GM23338 (cell line): ENCODE measurements around the gene BTBD16. TPM values are rescaled to one million over a fixed set of nuclear protein-coding genes. Genes with fewer than 3 reads are reported as not detected.

Source experiments
- JUNB ChIP-seq: IDR thresholded peaks from one replicate; pipeline ENCODE4 v1.6.1; 2016; ENCODE audit warnings: antibody characterized with exemption; ENCODE audit not compliant: unreplicated experiment
- NANOG ChIP-seq: IDR thresholded peaks from 2 replicates; pipeline ENCODE4 v1.6.1; 2016; ENCODE audit warnings: antibody characterized with exemption, borderline replicate concordance
- POLR2AphosphoS5 ChIP-seq: IDR thresholded peaks from 2 replicates; pipeline ENCODE4 v1.6.1; 2016; ENCODE audit warnings: antibody characterized with exemption, low read depth
- STAT1 ChIP-seq: IDR thresholded peaks from one replicate; pipeline ENCODE4 v1.6.1; 2016; ENCODE audit warnings: antibody characterized with exemption; ENCODE audit not compliant: unreplicated experiment
- ZNF114 ChIP-seq: fragments of 250-450 bp; sonication (Bioruptor Pico); IDR thresholded peaks from 2 replicates; pipeline ENCODE4 v1.5.0; 2020; ENCODE audit warnings: mild to moderate bottlenecking, moderate library complexity
- ZNF331 ChIP-seq: fragments of 250-450 bp; sonication (Bioruptor Pico); IDR thresholded peaks from 2 replicates; pipeline ENCODE4 v1.5.0; 2020; ENCODE audit warnings: low read depth, mild to moderate bottlenecking, moderate library complexity
- polyA plus RNA-seq: library from polyadenylated mRNA; unstranded; fragments of >200 nt; fragmentation: Nextera tagmentation; extraction: Ambion mirVana; gene quantifications from 2 replicates; pipeline ENCODE4 v1.2.1, GENCODE V29; 2016
- total RNA-seq: library from RNA; depleted of rRNA; stranded (reverse); fragments of >200 nt; shearing (Covaris generic); gene quantifications from 2 replicates; pipeline ENCODE4 v1.2.3, GENCODE V29; 2014
- TF ChIP-seq, protein P1 (sequence below): fragments of 250-450 bp; sonication (Bioruptor Pico); IDR thresholded peaks from 2 replicates; pipeline ENCODE4 v1.5.0; 2020; ENCODE audit warnings: mild to moderate bottlenecking, moderate library complexity
- TF ChIP-seq, protein P2 (sequence below): IDR thresholded peaks from one replicate; pipeline ENCODE4 v1.6.1; 2018; ENCODE audit warnings: antibody characterized with exemption; ENCODE audit not compliant: unreplicated experiment

Gene BTBD16
- total and polyA plus RNA-seq, 2 experiments from 2014 or later = not detected

DNA sequence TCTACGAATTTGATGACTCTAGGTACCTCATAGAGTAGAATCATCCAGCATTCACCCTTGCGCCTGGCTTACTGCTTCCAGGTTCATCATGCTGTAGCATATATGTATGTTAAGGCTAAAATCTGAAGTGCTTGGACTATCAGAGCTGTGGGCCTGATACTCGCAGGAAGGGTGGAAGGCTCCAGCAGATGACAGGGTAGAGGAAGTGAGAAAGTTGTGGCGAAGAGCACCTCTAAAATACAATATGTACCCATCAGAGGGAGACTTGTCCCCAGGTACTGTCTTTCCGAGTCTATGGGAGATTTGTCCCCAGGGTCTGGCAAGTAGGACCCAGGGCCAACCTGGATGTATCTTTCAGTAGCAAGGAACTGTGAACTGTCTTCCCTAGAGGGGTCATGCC is 55.3 kb downstream of the BTBD16 start (continued):
- TF ChIP-seq, protein P1, sequence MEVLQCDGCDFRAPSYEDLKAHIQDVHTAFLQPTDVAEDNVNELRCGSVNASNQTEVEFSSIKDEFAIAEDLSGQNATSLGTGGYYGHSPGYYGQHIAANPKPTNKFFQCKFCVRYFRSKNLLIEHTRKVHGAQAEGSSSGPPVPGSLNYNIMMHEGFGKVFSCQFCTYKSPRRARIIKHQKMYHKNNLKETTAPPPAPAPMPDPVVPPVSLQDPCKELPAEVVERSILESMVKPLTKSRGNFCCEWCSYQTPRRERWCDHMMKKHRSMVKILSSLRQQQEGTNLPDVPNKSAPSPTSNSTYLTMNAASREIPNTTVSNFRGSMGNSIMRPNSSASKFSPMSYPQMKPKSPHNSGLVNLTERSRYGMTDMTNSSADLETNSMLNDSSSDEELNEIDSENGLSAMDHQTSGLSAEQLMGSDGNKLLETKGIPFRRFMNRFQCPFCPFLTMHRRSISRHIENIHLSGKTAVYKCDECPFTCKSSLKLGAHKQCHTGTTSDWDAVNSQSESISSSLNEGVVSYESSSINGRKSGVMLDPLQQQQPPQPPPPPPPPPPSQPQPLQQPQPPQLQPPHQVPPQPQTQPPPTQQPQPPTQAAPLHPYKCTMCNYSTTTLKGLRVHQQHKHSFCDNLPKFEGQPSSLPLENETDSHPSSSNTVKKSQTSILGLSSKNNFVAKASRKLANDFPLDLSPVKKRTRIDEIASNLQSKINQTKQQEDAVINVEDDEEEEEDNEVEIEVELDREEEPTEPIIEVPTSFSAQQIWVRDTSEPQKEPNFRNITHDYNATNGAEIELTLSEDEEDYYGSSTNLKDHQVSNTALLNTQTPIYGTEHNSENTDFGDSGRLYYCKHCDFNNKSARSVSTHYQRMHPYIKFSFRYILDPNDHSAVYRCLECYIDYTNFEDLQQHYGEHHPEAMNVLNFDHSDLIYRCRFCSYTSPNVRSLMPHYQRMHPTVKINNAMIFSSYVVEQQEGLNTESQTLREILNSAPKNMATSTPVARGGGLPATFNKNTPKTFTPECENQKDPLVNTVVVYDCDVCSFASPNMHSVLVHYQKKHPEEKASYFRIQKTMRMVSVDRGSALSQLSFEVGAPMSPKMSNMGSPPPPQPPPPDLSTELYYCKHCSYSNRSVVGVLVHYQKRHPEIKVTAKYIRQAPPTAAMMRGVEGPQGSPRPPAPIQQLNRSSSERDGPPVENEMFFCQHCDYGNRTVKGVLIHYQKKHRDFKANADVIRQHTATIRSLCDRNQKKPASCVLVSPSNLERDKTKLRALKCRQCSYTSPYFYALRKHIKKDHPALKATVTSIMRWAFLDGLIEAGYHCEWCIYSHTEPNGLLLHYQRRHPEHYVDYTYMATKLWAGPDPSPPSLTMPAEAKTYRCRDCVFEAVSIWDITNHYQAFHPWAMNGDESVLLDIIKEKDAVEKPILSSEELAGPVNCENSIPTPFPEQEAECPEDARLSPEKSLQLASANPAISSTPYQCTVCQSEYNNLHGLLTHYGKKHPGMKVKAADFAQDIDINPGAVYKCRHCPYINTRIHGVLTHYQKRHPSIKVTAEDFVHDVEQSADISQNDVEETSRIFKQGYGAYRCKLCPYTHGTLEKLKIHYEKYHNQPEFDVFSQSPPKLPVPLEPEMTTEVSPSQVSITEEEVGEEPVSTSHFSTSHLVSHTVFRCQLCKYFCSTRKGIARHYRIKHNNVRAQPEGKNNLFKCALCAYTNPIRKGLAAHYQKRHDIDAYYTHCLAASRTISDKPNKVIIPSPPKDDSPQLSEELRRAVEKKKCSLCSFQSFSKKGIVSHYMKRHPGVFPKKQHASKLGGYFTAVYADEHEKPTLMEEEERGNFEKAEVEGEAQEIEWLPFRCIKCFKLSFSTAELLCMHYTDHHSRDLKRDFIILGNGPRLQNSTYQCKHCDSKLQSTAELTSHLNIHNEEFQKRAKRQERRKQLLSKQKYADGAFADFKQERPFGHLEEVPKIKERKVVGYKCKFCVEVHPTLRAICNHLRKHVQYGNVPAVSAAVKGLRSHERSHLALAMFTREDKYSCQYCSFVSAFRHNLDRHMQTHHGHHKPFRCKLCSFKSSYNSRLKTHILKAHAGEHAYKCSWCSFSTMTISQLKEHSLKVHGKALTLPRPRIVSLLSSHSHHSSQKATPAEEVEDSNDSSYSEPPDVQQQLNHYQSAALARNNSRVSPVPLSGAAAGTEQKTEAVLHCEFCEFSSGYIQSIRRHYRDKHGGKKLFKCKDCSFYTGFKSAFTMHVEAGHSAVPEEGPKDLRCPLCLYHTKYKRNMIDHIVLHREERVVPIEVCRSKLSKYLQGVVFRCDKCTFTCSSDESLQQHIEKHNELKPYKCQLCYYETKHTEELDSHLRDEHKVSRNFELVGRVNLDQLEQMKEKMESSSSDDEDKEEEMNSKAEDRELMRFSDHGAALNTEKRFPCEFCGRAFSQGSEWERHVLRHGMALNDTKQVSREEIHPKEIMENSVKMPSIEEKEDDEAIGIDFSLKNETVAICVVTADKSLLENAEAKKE (CRISPR knock-in tag) = no peak
- TF ChIP-seq ZNF114 (no peak), STAT1 (no peak), ZNF331 (CRISPR knock-in tag) (no peak), POLR2AphosphoS5 (no peak), JUNB (no peak), NANOG (no peak)
- TF ChIP-seq, protein P2, sequence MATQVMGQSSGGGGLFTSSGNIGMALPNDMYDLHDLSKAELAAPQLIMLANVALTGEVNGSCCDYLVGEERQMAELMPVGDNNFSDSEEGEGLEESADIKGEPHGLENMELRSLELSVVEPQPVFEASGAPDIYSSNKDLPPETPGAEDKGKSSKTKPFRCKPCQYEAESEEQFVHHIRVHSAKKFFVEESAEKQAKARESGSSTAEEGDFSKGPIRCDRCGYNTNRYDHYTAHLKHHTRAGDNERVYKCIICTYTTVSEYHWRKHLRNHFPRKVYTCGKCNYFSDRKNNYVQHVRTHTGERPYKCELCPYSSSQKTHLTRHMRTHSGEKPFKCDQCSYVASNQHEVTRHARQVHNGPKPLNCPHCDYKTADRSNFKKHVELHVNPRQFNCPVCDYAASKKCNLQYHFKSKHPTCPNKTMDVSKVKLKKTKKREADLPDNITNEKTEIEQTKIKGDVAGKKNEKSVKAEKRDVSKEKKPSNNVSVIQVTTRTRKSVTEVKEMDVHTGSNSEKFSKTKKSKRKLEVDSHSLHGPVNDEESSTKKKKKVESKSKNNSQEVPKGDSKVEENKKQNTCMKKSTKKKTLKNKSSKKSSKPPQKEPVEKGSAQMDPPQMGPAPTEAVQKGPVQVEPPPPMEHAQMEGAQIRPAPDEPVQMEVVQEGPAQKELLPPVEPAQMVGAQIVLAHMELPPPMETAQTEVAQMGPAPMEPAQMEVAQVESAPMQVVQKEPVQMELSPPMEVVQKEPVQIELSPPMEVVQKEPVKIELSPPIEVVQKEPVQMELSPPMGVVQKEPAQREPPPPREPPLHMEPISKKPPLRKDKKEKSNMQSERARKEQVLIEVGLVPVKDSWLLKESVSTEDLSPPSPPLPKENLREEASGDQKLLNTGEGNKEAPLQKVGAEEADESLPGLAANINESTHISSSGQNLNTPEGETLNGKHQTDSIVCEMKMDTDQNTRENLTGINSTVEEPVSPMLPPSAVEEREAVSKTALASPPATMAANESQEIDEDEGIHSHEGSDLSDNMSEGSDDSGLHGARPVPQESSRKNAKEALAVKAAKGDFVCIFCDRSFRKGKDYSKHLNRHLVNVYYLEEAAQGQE = no peak
